HG03139 (cell line): ENCODE data around the gene DSTN.

Source experiments
- ATAC-seq: cut with Tn5 transposase; IDR thresholded peaks from one replicate; pipeline ENCODE4 v1.9.1; 2021; ENCODE audit not compliant: unreplicated experiment

DSTN gene

DNA sequence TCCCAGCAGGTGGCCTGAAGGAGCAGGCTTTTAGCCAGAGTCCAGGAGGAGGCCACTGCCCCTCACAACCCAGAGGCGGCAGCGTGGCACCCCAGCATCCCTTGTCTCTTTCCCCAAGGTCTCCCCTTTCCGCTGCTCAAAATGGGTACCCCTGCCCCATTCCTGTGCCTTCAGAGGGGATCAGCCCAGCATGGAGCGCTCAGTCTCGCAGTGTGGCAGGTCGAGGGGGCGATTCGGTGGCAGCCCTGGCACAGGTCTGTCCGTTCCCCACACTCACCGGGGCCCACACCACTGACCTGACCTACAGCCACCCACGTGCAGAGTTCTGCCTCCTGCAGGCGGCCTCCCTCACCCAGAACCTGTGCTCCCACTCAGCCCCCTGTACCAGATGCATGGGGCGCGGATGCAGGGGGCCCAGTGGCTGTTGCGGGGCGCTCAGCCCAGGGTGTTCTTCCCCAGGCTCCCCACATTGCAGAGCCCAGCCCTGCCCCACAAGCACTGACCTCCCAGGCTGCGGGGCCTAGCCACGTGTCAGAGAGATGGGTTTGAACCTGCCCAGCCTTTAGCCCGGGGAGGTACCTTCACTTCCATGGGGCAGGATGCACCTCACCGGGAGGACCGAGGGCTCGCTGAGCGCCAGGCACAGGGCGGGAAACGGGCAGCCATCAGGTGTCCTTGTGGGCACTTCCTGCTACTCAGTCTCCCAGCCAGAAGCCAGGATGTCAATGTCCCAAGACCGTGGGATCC, 41.8 kb downstream of the DSTN start:
- no peak for ATAC-seq

DNA sequence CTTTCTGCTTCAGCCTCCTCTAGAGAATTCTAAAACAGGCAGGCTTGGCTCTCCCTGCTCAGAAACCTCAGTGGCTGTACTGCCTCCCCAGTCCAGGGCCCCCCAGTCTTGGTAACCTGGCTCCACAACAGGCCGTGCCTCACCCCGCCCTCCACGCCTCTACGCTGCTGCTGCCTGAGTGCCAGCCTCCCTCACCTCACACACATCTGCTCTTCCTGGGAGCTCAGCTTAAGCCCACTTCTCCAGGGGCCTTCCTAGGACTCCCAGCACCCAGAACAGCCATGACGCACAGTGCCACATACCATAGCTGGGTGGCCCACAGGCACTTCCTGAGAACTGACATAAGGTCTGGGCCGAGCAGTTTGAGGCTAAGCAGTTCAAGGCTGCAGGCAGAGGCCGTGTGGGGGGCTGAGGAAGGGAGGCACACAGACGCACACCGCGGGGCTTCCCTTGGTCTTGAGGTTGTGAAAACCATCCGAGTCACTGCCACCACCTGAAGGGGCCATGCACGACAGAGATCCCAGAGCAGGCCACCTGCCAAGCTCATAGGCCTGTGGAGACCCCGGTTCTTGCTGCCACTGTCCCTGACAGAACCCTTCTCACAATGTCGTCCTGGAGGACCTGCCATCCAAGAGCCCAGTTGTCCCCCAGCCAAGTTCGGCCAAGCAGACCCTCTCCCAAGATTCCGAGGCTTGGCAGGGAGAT, 42.6 kb downstream of the DSTN start:
- no peak for ATAC-seq

DNA sequence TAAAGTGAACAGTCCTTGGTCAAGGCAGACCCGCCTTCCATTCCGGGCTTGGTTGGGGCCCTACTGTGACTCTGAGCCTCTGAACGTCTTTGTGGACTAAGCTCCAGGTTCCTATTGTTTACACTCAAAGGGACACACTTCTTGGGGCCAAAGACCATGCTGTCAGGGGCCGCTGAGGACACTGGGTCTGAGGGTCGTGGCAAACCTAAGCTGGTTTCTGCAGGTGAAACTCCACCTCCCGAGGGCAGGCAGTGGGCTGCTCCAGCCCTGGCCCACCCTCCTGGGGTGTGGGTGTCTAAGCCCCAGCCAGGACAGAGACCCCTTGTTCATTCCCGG, 43.1 kb downstream of the DSTN start:
- ATAC-seq = no peak

DNA sequence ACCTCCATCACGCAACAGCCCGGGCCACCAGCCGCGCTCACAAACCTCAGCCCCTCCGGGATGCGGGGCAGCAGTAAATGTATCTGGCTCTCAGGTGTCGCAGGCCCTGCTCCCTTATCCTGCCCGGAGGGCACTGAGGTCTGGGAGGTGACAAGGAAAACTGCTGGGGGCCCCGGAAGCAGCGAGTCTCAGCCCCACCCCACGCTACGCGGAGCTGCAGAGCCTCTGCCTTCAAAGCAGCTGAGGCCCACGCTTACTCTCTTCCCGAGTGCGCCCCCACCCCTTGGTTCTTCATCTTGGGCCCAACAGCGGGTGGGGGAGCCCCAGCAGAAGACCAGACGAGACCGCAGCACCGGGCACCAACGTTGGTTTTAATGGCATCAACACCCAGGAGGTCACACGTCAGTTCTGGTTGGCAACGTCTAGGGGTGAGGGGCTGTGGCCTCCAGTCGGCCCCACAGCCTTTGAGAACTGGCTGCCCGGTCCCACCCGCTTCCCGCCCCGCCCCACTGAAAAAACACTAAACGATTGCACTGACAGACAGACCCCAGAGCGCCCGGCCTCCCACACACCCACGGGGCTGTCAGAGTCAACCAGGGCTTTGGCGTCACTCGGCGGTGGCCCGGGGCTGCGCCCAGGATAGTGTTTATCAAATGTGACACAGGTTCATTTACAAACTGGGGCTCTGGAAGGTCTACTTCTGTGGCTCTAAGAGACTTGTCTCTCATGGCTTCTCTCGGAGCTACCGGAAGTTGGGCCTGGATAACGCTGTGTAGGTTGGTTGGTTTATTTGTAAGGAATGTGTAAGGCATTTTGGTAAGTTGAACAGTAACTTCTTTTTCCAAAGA, 43.7 kb downstream of the DSTN start:
- no peak for ATAC-seq

DNA sequence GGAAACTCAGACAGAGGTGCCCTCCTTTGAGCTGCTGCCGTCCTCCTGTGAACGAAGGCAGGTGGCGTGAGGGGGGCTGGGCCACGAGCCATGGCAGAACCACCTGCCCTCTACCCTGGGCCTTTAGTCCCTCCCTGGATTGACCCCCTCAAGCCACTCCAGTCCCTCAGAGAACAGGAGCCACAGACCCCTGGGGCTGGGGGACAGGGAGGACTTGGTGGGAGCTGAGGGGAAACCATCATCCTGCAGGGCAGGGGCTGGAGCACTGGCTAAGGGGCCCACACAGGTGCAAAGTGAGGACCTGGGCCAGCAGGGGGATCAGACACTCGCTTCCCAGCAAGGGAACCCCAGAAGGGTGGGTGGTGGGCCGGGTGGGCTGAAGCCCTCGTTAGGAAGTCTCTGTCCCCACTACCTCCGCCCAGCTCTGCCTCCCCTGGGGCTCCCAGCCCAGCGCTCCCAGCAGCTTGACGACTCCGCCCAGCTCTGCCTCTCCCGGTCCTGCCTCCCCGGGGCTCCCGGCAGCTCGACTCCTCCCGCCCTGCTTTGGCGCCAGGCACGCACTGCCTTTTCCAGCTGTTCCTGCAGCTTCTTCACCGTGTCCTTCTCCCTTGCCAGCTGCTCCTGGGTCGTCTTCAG, 44.4 kb downstream of the DSTN start:
- ATAC-seq = no peak

DNA sequence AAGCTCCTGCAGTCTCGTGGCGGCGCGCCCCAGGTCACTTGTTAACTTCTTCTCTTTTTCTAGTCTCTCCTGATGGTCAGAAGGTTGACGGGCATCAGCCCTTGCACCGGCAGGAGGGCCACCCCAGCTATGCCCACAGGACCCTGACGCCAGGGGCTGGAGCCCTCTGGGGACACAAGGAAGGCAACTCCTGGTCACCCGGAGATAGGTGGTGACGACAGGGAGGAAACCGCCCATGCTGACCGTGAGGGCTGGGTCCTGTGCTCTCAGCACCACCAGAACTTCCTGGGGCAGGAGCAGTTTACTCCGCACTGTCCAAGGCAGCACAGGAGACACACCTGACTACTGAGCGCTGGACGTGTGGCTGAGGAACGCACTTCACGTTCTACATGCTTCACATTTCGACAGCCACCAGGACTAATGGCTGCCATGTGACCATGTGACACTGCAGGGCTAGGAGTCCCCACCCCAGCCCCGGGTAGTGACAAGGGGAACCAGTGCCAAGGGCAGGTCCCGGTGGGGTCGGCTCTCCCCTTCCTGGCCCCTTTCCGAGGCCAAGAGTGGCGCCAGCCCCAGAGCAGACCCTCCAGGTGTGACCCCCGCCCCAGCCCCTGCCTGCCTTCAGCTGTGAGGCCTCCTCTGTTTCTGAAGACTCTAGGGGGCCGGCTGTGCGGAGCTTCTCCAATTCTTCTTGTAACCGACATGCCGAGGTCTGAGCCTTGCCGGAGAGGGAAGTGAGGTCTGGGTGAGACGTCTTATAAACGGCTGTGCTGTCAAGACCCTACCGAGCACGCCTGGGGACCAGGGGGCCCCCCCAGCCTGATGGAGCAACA, 45.2 kb downstream of the DSTN start:
- ATAC-seq = no peak

DNA sequence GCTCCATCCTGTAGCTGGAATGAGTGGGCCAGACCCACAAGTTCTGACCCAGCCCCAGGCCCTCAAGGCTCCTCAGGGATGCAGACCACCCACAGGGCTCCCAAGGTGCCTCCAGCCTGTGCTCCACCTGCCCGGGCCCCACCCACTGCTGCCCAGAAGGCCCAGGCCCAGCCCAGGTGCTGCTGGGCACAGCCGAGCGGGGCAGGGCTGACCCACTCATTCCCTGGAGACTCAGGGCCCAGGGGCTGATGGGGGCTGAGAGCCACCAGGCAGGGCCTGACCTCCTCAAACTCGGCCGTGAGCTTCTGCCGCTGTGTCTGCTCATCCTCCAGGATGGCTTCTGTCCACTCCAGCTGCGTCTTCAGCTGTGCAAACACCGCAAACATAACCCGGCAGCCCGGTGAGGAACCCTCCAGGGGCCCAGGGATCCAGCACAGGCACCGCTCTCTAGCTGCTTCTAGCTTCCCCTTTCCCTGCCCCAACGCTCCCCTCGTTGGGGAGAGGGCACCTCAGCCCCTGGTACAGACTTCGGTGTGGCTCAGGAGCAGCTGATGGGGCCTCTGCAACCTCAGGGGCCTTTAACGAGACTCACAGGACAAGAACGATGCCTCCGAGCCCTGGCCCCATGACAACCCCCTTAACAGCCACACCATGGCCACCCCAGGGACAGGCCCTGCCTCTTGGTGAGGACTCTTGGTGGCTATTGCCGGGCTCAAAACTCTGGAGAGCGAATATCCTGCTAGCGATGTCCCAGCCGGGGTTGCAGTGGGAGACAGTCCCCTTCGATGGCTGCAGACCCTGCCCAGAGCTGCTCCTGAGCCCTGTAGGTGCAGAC, 46.0 kb downstream of the DSTN start:
- no peak for ATAC-seq

DNA sequence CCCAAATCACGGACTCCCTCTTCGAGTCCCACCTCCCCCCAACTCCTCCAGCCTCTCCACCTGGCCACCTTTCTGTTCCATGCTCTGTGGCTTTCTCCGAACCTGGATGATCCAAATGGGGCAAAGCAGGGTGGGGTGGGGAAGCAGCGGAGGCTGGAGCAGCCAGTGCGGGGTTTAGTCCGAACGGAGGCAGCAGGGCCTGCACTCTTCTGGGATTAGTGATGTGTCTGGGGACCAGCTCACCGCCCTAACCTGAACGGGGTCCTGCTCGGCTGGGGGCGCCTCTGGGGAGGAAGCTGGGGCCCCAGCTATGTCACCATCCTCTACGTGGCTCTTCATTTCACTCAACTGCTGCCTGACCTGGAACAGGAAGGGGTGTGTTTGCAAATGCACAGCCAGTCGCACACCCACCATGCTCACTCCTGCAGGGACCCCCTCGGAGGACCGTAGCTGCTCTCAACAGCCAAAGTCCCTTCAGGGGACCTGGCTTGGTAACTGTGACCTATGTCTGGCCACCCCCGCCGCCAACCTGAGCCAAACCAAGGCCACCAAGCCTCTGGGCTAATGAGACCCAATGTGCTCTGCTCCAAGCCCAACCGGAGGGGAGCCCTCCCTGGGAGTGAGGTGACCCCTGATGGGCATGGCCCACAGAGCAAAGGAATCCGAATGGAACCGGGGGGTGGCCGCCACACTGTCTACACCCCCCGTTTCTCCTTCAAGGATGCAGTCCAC, 46.8 kb downstream of the DSTN start:
- ATAC-seq = no peak

DNA sequence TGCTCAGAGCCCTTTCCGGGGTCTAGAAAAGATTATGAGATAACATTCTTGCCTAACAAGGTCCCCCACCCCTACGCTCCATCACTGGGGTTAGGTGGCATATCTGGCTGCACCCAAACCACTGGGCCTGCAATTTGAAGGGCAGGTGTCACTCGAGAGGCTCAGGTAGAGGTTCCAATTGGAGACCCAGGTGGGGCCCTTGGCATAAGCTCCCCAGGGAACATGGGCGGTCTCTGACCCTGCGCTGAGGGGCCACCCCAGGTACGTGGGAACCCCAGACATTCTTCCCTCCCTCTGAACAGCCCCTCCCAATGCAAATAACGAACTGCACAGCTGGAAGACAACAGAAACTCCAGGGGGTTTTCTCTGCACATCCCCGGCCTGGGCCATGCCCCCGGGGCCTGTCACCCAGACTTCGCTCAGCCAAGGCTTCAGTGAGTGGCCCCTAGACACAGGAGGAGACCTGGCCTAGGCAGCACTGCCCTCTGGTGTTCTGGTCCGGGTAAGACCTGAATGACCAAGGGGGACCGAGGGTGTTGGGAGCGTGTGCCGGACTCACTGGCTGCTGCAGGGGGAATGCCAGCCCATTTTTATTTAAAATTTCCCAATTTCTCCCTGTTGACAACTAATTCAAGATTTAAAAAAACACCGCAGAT, 47.5 kb downstream of the DSTN start:
- ATAC-seq = no peak

DNA sequence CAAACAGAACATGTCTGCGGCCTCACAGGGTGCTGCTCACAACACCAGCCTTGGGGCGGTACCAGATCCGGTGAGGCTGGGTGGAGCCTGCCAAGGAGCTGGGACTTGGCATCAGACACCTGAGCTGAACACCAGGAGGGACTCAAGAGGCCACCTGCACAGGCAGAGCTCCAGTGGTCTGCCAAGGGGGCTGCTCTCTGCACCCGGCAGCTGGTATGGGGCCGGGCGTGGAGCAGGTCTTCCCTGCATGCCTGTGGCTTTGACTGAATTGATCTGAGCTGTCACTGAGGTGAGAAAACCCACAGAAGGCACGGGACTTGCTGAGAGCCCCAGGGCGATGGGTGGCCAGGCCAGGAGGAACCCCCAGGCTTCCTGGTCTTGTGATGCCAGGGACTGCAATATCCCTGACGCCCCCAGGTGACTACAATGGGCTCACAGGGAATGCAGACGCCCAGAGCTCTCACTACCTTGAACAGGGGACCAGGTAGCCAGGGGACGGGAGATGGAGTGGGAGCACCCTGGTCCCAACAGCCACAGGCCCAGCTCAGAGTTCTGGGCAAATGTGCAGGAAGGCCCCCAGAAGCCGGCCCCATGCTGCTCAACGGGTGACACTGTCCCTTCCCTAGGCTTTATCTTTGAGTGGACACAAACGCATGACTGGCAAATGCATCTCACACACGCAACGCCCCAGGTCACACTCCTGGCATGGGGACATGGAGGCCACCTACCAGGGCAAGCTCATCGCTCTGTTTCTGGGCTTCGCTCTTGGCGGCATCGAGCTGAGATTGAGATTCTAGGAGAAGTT, 48.2 kb downstream of the DSTN start:
- no peak for ATAC-seq

DNA sequence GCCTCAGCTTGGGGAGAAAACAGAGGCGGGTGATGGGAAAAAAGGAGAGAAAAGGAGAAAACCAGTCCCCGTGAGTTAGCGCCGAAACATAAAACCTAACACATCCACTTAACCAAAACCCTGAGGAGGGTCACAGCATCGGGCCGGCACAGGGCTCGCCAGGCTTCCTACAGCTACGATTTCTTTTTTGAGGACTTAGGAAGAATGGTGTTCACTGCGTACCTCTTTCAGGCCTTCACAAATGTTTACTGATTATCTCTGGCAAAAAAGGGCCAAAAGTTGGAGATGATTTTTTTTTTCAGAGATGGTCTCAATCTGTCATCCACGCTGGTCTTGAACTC, 48.8 kb downstream of the DSTN start:
- ATAC-seq = no peak

DNA sequence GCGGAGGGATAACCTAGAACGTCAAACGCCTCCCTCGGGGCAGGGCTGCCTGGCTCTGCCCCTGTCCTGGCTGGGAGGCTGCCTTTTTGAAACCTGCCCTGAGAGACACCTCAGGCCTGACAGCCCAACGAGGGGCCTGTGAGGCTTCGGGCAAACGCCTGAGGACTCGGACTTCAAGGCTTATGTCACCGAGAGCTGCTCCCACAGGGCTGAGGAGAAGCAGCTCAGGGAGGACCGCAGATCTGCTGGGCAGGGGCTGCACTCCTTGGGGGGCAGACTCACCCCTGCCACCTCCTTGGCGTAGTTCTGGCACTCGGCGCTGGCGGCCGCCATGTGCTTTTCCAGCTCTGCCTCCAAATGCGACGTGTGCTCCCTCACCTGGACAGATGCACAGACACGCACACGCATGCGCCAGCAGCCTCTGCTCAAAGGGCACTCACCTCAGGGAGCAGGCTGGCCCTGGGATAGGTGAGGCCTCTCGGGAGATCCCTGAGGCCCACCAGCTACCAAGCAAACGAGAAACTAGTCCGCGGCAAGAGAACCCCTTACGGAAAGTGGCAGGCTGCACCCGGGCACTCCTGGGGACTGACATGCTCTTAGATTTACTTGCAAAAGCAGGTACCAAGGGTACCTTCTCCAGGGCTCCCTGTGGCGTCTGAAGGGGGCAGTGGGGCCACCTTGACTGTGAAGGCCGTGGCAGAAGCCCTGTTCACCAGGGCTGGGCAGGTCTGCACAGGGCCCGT, 49.6 kb downstream of the DSTN start:
- ATAC-seq = no peak

DNA sequence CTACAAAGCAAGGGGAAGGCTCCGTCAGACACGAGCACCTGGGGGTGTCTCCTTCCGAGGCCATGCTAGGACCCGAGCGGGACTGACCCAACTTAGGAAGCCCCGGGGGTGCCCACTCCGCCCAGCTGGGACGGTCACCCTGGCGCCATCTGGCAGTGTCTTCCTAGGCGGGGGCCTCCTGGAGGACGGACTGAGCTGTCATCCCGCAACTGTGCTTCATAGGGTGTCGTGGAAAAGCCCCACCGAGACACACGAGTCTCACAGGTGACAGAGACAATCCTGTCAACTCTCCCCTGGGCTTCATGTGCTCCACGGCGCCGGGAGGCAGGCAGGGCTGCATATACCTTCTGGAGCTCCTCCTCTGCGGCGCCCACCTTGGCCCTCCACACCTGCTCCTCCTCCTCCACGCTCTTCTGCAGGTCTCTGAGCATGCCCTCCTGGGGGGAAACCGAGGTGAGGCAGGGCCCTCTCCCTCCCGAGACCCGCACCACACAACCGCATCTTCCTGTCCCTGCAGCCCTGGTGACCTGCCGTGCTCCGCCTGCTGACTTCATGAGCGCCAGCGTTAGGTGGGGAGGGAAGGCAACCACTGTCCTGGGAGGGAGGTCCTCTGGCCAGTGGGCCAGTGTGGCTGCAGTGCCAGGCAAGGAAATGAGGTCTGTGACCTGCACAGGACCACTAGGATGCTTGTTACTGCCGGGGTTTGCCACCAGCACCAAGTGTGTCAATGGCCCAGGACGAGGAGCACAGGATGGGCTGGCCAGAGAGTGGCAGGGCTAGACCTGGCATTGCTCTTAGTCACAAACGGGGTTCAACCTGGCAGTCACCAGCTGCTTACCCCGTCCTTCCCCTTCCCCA, 50.7 kb downstream of the DSTN start:
- no peak for ATAC-seq

DNA sequence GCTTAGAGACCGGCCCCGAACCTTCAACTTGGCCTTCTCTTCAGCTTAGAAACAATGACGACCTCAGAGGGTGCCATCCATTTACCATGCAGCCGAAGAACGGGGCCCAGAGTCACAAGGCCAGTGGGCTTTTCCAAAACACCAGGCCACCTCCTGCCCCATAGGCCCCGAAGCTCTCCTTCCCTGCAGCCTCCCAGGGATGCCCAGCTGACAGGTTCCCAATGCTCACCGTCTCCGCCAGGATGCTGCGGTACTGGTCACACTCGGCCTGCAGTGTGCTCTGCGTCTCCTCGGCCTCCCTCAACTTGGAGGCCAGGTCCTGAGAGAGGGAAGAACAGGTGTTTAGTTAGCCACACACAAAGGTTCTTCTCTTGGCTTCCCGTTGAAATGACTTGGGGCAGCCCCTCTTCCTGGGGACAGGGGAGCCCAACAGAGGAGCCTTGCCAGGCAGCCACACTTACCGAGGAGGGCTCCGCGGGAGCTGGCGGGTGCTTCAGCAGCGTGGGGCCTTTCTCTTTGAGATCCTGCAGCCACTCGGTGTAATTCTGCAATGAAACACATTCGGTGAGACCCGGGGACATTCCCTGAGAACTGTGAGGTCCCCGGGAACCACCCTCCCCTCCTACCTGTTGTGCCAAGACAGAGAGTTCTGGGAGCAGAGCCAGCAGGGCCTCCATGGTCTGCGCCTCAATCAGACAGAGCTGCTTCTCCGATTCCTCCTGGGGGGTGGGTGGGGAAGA, 51.5 kb downstream of the DSTN start:
- no peak for ATAC-seq

DNA sequence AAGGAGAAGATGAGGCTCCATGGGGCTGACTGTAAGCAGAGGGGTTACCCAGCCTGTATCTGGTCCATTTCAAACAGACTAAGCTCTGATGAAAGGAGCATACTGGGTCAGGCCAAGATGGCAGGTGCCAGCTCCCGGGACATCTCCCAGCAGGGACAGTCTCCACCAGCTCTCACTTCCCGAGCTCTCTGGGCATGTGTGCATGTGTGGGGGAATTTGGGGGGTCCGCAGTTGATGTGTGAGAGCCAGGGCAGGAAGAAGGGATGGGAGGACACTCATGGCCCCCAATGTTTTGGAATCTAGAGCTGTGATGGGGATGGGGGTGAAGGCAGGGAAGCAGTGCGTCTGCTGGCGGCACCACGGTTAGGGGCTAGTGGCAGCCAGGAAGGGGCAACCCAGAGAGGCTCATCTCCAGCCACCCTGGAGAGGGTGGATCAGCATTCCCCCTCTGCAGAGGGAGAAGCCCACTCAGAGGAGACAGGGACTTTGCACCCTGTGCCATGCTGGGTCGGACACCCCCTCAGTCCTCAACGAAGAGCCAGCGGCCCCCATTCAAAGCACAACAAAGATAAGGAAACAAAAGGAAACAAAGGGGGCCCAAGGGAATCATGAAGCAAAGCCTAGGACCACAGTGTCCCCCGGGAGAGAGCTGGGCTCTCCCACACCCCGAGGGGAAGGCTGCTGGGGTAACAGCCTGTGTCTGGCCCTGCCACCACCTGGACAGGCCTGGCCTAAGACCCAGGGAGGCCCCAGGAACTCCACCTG, 52.4 kb downstream of the DSTN start:
- ATAC-seq = no peak
